Measurements from ENCODE around the gene DCD.

The DCD gene

GRCh38 chr12:54598970-54599369 lies 49.2 kb downstream of the DCD start:
- TF ChIP-seq Cebpa-rat (IDR thresholded peaks at IDR 0.05): no peak
- Histone ChIP-seq H3K4me3 (no peak overlapping the region), H4K20me1 (no peaks in the 10 kb centered on the region), H3K9ac (no peak overlapping the region), H3K4me1 (no peaks in the 10 kb centered on the region), H3K27me3 (no peaks in the 10 kb centered on the region), H3K9me3 (no peaks in the 10 kb centered on the region), H3K4me2 (no peak overlapping the region), H3K27ac (no peak overlapping the region), H3K36me3 (no peaks in the 10 kb centered on the region)

DNA sequence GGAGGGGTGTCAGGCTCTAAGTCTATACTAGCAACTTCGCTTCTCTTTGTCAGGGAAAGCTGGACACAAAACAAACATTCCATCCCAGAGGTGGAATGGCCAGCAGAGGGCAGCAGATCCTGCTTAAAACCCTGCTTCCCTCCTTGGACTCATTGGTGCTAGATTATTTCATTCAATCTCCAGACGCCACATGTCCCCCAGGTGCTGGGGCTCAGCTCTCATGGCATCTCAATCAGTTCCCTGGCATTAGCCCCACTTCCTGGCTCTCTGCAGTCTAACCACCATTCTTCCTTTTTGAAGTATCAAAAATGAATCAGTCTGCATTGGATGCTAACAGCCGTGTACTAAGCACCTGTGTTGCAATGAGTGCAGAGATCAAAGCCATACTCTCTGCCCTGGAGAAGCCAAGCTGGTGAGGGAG lies 51.6 kb downstream of the DCD start:
- H3K4me3 ChIP-seq: no peak overlapping the region
- TF ChIP-seq Cebpa-rat (IDR thresholded peaks at IDR 0.05): no peak
- no peaks in the 10 kb centered on the region for H3K4me1 ChIP-seq
- no peak overlapping the region for H3K4me2 ChIP-seq
- peaks cover under 1% of the 10 kb centered on the region; the same call in 1 of the 2 replicates for H4K20me1 ChIP-seq
- H3K9me3 ChIP-seq: no peaks in the 10 kb centered on the region
- H3K36me3 ChIP-seq: no peaks in the 10 kb centered on the region
- no peaks in the 10 kb centered on the region for H3K27me3 ChIP-seq
- no peak overlapping the region for H3K27ac ChIP-seq
- H3K9ac ChIP-seq: no peak overlapping the region

DNA sequence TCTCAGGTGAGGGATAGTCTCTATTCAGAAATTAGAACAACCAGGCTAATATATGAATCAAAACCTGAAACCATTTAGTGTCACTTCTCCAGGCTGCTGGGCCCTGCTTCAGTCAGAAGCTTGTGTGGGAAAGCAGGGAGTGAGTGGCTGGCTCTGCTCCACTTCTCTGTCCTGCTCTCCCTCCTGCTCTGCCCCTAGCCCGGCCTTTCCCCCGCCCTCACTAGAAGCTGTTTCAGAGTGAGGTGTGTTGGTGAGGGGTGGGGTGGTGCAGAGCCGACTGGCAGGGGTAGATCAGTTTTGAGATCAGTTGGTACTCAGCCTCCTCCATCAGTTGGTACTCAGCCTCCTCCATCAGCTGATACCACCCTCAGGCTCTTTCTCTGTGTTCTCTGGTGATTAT lies 52.7 kb downstream of the DCD start:
- H3K27ac ChIP-seq: no peak overlapping the region
- H3K4me2 ChIP-seq: no peak overlapping the region
- H3K9ac ChIP-seq: no peak overlapping the region
- H4K20me1 ChIP-seq: peaks cover 8% of the 10 kb centered on the region; the same call in 1 of the 2 replicates
- no peak overlapping the region for H3K4me3 ChIP-seq
- no peaks in the 10 kb centered on the region for H3K4me1 ChIP-seq
- no peaks in the 10 kb centered on the region for H3K9me3 ChIP-seq
- H3K27me3 ChIP-seq: no peaks in the 10 kb centered on the region
- no peak for TF ChIP-seq Cebpa-rat (IDR thresholded peaks at IDR 0.05)
- no peaks in the 10 kb centered on the region for H3K36me3 ChIP-seq
